ENCODE results near the gene TUB. TPM values are rescaled to one million over a fixed set of nuclear protein-coding genes. Genes with fewer than 3 reads are reported as not detected.
A peak's percentile ranks its signal among the peaks of the same experiment; 100 is the strongest.

The TUB gene
- total RNA-seq, 1 donor from 2014 or later: 14.3 TPM

- Mint-ChIP-seq H3K9me3 (ENCODE audit: low read depth) (no peaks in the 10 kb centered on the region), H3K4me3 (ENCODE audit: unreplicated experiment) (no peak overlapping the region)
Measured at GRCh38 chr11:8099291-8099899, 18.4 kb downstream of the TUB start.

DNA sequence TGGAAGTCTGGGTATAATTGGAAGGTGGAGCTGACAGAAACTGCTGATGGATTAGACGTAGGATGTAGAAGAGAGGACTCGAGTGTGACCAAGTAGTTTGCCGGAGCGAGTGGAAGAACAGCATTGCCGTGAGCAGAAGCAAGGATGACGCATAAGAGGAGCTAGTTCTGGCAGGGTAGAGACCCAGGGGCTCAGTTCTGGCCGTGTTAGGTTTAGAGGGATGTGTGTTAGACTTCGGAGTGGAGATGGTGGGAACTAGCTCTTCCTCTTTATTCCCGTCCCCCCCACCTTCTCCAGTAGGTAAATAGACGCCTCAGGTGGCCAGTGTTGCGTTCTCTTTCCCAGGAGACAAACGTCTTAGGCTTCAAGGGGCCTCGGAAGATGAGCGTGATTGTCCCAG, 19.1 kb downstream of the TUB start:
- no peak for DNase-seq (ENCODE audit: low spot score)
- no peak for TF ChIP-seq CTCF (IDR thresholded peaks at IDR 0.05)
- no peak overlapping the region for H3K27ac Mint-ChIP-seq (ENCODE audit: unreplicated experiment)
- H3K9me3 Mint-ChIP-seq (ENCODE audit: low read depth): no peaks in the 10 kb centered on the region
- peaks cover 16% of the 10 kb centered on the region for H3K36me3 Mint-ChIP-seq (ENCODE audit: low read depth)
- H3K4me1 Mint-ChIP-seq (ENCODE audit: low read depth): no peaks in the 10 kb centered on the region
- H3K27me3 Mint-ChIP-seq (ENCODE audit: low read depth): no peaks in the 10 kb centered on the region
- H3K4me3 Mint-ChIP-seq (ENCODE audit: unreplicated experiment): no peak overlapping the region

More at GRCh38 chr11:8099291-8099899, 18.4 kb downstream of the TUB start:
- H3K27ac Mint-ChIP-seq (ENCODE audit: unreplicated experiment): no peak overlapping the region
- no peaks in the 10 kb centered on the region for H3K4me1 Mint-ChIP-seq (ENCODE audit: low read depth)
- no peaks in the 10 kb centered on the region for H3K27me3 Mint-ChIP-seq (ENCODE audit: low read depth)
- DNase-seq (ENCODE audit: low spot score): no peak
- peak; percentile 96 for TF ChIP-seq CTCF (IDR thresholded peaks at IDR 0.05)
- H3K36me3 Mint-ChIP-seq (ENCODE audit: low read depth): peaks cover 16% of the 10 kb centered on the region

DNA sequence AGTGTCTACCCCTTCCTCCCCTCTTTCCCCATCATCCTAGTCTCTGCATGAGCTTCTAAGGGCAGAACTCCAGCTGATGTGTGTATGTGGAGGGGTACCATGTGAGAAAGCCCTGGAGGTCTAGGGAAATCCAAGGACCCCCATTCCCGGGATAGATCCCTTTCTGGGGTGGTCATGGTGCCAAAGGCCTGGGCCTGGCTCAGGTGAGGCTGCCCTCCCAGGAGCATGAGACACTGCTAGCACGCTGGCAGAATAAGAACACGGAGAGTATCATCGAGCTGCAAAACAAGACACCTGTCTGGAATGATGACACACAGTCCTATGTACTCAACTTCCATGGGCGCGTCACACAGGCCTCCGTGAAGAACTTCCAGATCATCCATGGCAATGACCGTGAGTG, 19.6 kb downstream of the TUB start:
- peaks cover 1% of the 10 kb centered on the region for H3K4me1 Mint-ChIP-seq (ENCODE audit: low read depth)
- H3K4me3 Mint-ChIP-seq (ENCODE audit: unreplicated experiment): no peak overlapping the region
- no peaks in the 10 kb centered on the region for H3K9me3 Mint-ChIP-seq (ENCODE audit: low read depth)
- no peak overlapping the region for H3K27ac Mint-ChIP-seq (ENCODE audit: unreplicated experiment)
- no peak for TF ChIP-seq CTCF (IDR thresholded peaks at IDR 0.05)
- peaks cover 17% of the 10 kb centered on the region for H3K36me3 Mint-ChIP-seq (ENCODE audit: low read depth)
- no peak for DNase-seq (ENCODE audit: low spot score)
- no peaks in the 10 kb centered on the region for H3K27me3 Mint-ChIP-seq (ENCODE audit: low read depth)

GRCh38 chr11:8101421-8101820, 20.4 kb downstream of the TUB start:
- Mint-ChIP-seq H3K36me3 (ENCODE audit: low read depth) (peaks cover 15% of the 10 kb centered on the region), H3K9me3 (ENCODE audit: low read depth) (no peaks in the 10 kb centered on the region), H3K27ac (ENCODE audit: unreplicated experiment) (no peak overlapping the region), H3K4me1 (ENCODE audit: low read depth) (peaks cover 7% of the 10 kb centered on the region), H3K4me3 (ENCODE audit: unreplicated experiment) (no peak overlapping the region), H3K27me3 (ENCODE audit: low read depth) (no peaks in the 10 kb centered on the region)
- DNase-seq (ENCODE audit: low spot score): no peak
- TF ChIP-seq CTCF (IDR thresholded peaks at IDR 0.05): no peak

DNA sequence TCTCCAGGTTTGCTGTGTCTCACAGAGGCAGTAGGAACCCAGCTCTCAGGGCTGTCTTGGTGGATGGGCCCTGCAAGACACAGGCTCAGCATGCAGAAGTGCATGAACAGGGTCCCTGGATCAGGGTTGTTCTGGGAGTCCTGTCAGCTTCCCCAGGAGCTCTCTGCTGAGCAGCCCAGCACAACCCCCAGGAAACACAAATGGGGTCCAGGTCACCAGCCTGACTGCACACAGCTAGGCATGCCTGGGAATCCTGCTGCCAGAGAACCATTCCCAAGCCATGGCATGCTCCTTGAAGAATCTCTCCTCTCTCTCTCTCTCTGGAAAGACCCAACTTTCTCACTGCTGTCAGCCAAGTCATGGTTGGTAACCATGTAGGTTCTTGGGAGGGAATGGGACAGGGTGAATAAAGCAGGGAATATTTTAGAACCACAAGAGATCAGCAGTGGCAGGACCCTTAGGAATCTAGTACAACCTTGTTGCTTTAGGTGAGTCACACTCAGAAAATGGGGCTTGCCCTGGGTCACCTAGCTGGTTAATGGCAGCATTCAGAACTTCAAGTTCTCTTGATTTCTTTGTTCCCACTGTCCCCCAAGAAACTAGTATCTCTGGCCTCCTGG, 21.4 kb downstream of the TUB start:
- Mint-ChIP-seq H3K36me3 (ENCODE audit: low read depth) (peaks cover 14% of the 10 kb centered on the region), H3K27ac (ENCODE audit: unreplicated experiment) (no peak overlapping the region), H3K9me3 (ENCODE audit: low read depth) (no peaks in the 10 kb centered on the region), H3K27me3 (ENCODE audit: low read depth) (no peaks in the 10 kb centered on the region), H3K4me1 (ENCODE audit: low read depth) (peaks cover 7% of the 10 kb centered on the region), H3K4me3 (ENCODE audit: unreplicated experiment) (no peak overlapping the region)
- no peak for TF ChIP-seq CTCF (IDR thresholded peaks at IDR 0.05)
- DNase-seq (ENCODE audit: low spot score): peak; percentile 25

Data from chondrocyte (in vitro differentiated cells).